Measurements from ENCODE around the gene SETD2. TPM values are rescaled to one million over a fixed set of nuclear protein-coding genes. Genes with fewer than 3 reads are reported as not detected.

The SETD2 gene
- total and polyA plus RNA-seq, 9 of the 15 experiments (the other 6 are each of a cell fraction or from before 2014, with no cell fraction given) = 8.2 to 44.0 (median 33.6) TPM

GRCh38 chr3:47011371-47011770 is 152.5 kb downstream of the SETD2 start:
- Histone ChIP-seq H3K9ac (ENCODE audit: insufficient read depth in 1 of 2, low read depth in 2 of 2, low read length in 2 of 2) (no peak overlapping the region), H3K27me3 (ENCODE audit: control insufficient read depth in 2 of 2, insufficient read depth in 2 of 2, low read length in 2 of 2) (no peaks in the 10 kb centered on the region), H4K20me1 (replicated peaks; ENCODE audit: control insufficient read depth, insufficient read depth, low read length) (no peaks in the 10 kb centered on the region), H3K4me1 (replicated peaks in 1 of 2; ENCODE audit: control insufficient read depth in 2 of 2, insufficient read depth in 2 of 2, low read length in 2 of 2) (peaks cover 7 to 9% of the 10 kb centered on the region in 2 experiments; a peak in 4 of 5 replicates), H3K79me2 (ENCODE audit: control insufficient read depth, insufficient read depth, low read length) (no peaks in the 10 kb centered on the region), H3K36me3 (ENCODE audit: control insufficient read depth, insufficient read depth, low read length) (peaks cover 56% of the 10 kb centered on the region), H3K4me2 (ENCODE audit: insufficient read depth, low read length) (no peak overlapping the region), H3K9me1 (ENCODE audit: control insufficient read depth, insufficient read depth, low read length) (no peaks in the 10 kb centered on the region), H3K27ac (ENCODE audit: extremely low read depth, low read depth, low read length) (no peak overlapping the region), H3K4me3 (no peak overlapping the region), H3K9me3 (replicated peaks; ENCODE audit: control insufficient read depth, insufficient read depth, low read depth, low read length) (no peaks in the 10 kb centered on the region), H2AFZ (ENCODE audit: low read depth, low read length) (no peak overlapping the region)
- 50% methylated on average over 6 of the region's 6 CpGs for WGBS (ENCODE audit: insufficient coverage, low coverage, missing lambda C conversion rate)
- ChIA-PET CTCF (ENCODE audit: low intra/inter-chr PET ratio) (no interaction called here), POLR2A (interaction anchor here (0.6 to 1.6 kb wide), 5 partner anchors 12 to 312 kb away, joined by 3 to 5 read pairs (median 4); no protein-coding TSS in a partner anchor)
- no peak for TF ChIP-seq ZNF707 (CRISPR knock-in tag; conservative IDR thresholded peaks at IDR 0.05)
- no peak for TF ChIP-seq FOXM1 (IDR thresholded peaks at IDR 0.05; ENCODE audit: low read depth)
- no peak for TF ChIP-seq FOXM1 (CRISPR knock-in tag; IDR thresholded peaks at IDR 0.05; ENCODE audit: low read depth)
- no peak for TF ChIP-seq TCF7L2 (IDR thresholded peaks at IDR 0.05; ENCODE audit: low read depth, low read length)
- no peak for TF ChIP-seq HDAC3 (IDR thresholded peaks at IDR 0.05; ENCODE audit: borderline replicate concordance, partially characterized antibody)
- no peak for TF ChIP-seq BHLHE40 (IDR thresholded peaks at IDR 0.05; ENCODE audit: low read length)
- DNase-seq (ENCODE audit: extremely low read depth in 1 of 4, low spot score in 3 of 4) (no peak), ATAC-seq (no peak), FAIRE-seq (no peak)
- intact Hi-C loops (cut with micrococcal nuclease) (loop anchor here (10.0 kb wide), 2 partner anchors 313 to 363 kb away; no protein-coding TSS in a partner anchor), in situ Hi-C loops (cut with MboI) (no loop called here)
- BruUV-seq (replicated peaks) = no TSS peak

DNA sequence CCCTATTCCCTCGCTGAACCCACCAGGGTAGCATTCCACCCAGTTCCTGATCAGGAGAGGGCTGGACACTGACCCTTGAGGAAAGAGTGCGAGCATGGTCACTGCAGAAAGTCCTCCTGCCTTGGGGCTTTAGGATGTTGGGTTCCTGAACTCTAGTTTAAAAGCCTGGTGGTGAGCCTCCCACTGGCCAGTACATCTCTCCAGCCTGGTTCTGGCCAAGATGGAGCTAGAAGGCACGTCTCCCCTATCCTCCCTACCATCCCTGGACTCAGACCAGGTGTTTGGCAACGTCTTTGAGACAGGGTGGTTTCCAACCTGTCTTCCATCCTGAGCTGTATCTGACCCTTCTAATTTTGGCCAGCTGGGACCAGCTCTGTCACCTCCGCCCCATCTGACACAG is 153.0 kb downstream of the SETD2 start:
- ChIA-PET POLR2A (interaction anchor here (0.6 to 1.6 kb wide), 6 partner anchors 12 to 611 kb away, joined by 3 to 5 read pairs (median 4); no protein-coding TSS in a partner anchor), CTCF (ENCODE audit: low intra/inter-chr PET ratio) (no interaction called here)
- no peaks in the 10 kb centered on the region for H3K27me3 ChIP-seq (ENCODE audit: control insufficient read depth in 2 of 2, insufficient read depth in 2 of 2, low read length in 2 of 2)
- H3K9me1 ChIP-seq (ENCODE audit: control insufficient read depth, insufficient read depth, low read length) = no peaks in the 10 kb centered on the region
- in situ Hi-C loops (cut with MboI) = no loop called here
- no peak; the same call in 2 of the 3 replicates for ATAC-seq
- DNase-seq (ENCODE audit: extremely low read depth in 1 of 4, low spot score in 3 of 4) = no peak
- H3K4me1 ChIP-seq (replicated peaks in 1 of 2; ENCODE audit: control insufficient read depth in 2 of 2, insufficient read depth in 2 of 2, low read length in 2 of 2) = peaks cover 2 to 9% of the 10 kb centered on the region in 2 experiments; a peak in 3 of 5 replicates
- TF ChIP-seq, protein P1, sequence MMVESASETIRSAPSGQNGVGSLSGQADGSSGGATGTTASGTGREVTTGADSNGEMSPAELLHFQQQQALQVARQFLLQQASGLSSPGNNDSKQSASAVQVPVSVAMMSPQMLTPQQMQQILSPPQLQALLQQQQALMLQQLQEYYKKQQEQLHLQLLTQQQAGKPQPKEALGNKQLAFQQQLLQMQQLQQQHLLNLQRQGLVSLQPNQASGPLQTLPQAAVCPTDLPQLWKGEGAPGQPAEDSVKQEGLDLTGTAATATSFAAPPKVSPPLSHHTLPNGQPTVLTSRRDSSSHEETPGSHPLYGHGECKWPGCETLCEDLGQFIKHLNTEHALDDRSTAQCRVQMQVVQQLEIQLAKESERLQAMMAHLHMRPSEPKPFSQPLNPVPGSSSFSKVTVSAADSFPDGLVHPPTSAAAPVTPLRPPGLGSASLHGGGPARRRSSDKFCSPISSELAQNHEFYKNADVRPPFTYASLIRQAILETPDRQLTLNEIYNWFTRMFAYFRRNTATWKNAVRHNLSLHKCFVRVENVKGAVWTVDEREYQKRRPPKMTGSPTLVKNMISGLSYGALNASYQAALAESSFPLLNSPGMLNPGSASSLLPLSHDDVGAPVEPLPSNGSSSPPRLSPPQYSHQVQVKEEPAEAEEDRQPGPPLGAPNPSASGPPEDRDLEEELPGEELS (CRISPR knock-in tag; IDR thresholded peaks at IDR 0.05; ENCODE audit: borderline replicate concordance) = no peak
- no peak for TF ChIP-seq MAFG (tag; conservative IDR thresholded peaks at IDR 0.05)
- TF ChIP-seq EP300 (IDR thresholded peaks at IDR 0.05; ENCODE audit: low read length) = no peak
- TF ChIP-seq HNRNPK (IDR thresholded peaks at IDR 0.05; ENCODE audit: low read depth, low read length, poor library complexity, severe bottlenecking) = no peak
- peaks cover 56% of the 10 kb centered on the region for H3K36me3 ChIP-seq (ENCODE audit: control insufficient read depth, insufficient read depth, low read length)
- no peaks in the 10 kb centered on the region for H3K79me2 ChIP-seq (ENCODE audit: control insufficient read depth, insufficient read depth, low read length)
- no peak overlapping the region for H3K9ac ChIP-seq (ENCODE audit: insufficient read depth in 1 of 2, low read depth in 2 of 2, low read length in 2 of 2)
- H2AFZ ChIP-seq (ENCODE audit: low read depth, low read length) = no peak overlapping the region
- no peaks in the 10 kb centered on the region for H3K9me3 ChIP-seq (replicated peaks; ENCODE audit: control insufficient read depth, insufficient read depth, low read depth, low read length)
- no peak overlapping the region for H3K27ac ChIP-seq (ENCODE audit: extremely low read depth, low read depth, low read length)
- no peak overlapping the region for H3K4me2 ChIP-seq (ENCODE audit: insufficient read depth, low read length)
- BruUV-seq (replicated peaks) = no TSS peak
- 63% methylated on average over 5 of the region's 5 CpGs for WGBS (ENCODE audit: insufficient coverage, low coverage, missing lambda C conversion rate)
- intact Hi-C loops (cut with micrococcal nuclease) = loop anchor here (10.0 kb wide), 2 partner anchors 314 to 364 kb away; no protein-coding TSS in a partner anchor
- no peaks in the 10 kb centered on the region for H4K20me1 ChIP-seq (replicated peaks; ENCODE audit: control insufficient read depth, insufficient read depth, low read length)
- FAIRE-seq = peak; percentile 48
- no peak overlapping the region for H3K4me3 ChIP-seq
